GM12878 (cell line): Measurements from ENCODE around the gene OLFM1. TPM values are rescaled to one million over a fixed set of nuclear protein-coding genes. Genes with fewer than 3 reads are reported as not detected.

Experiments
- ATAC-seq: fragments of 200-7000 bp; cut with Tn5 transposase; 3 replicates; pipeline ENCODE4 v1.9.1; 2020; ENCODE audit warnings: mild to moderate bottlenecking, moderate library complexity
- BruUV-seq: library from RNA; stranded (reverse); fragments of 400-500 nt; replicated peaks from 2 replicates; lab custom pipeline; 2021; lab: Mats Ljungman, UMichigan
- CTCF ChIA-PET: fragments of 300-600 bp; sonication (Branson Sonifier 250); formaldehyde crosslinking; extraction: SDS; loops from one replicate; lab custom pipeline; 2021; ENCODE audit warnings: inconsistent platforms; lab: Yijun Ruan, JAX
- POLR2A ChIA-PET: fragments of 350-600 bp; formaldehyde crosslinking; extraction: SDS; loops from one replicate; lab custom pipeline; 2021; ENCODE audit warnings: inconsistent platforms; lab: Charles Lee
- RAD21 ChIA-PET: fragments of 300-600 bp; sonication (Branson Sonifier 250); formaldehyde crosslinking; loops from one replicate; lab custom pipeline; 2023; ENCODE audit warnings: antibody characterized with exemption; ENCODE audit not compliant: unreplicated experiment; lab: Charles Lee
- SMC1A ChIA-PET: fragments of 300-600 bp; sonication (Branson Sonifier 250); formaldehyde crosslinking; loops from one replicate; lab custom pipeline; 2023; ENCODE audit not compliant: unreplicated experiment, uncharacterized antibody; lab: Charles Lee
- DNase-seq: peaks from one replicate; pipeline ENCODE4 v3.0.0-alpha.2; 2011; ENCODE audit warnings: low read depth, low spot score
- FAIRE-seq: peaks from 3 replicates; lab custom pipeline; 2011; peaks lifted over from hg19 to GRCh38; lab: Jason Lieb, UNC
- H2AFZ ChIP-seq: 2 replicates; pipeline ENCODE4 v1.6.0; 2011; ENCODE audit warnings: low read depth, low read length, control low read depth; ENCODE audit not compliant: control insufficient read depth
- H3K27ac ChIP-seq: 2 replicates; pipeline ENCODE4 v1.5.1; 2011; ENCODE audit warnings: control low read depth; ENCODE audit not compliant: control insufficient read depth, insufficient read depth
- H3K27me3 ChIP-seq, 2 experiments: replicated peaks in 1 of 2; 2 replicates each; pipeline versions ENCODE4 v1.6.0 to v1.6.1; 2011; ENCODE audit warnings: low read length in 1 of 2; ENCODE audit not compliant: control insufficient read depth in 2 of 2, insufficient read depth in 2 of 2
- H3K36me3 ChIP-seq, 2 experiments: 2 replicates each; pipeline ENCODE4 v1.5.1; 2011; ENCODE audit warnings: low read length in 1 of 2; ENCODE audit not compliant: control insufficient read depth in 2 of 2, insufficient read depth in 2 of 2
- H3K4me1 ChIP-seq: 2 replicates; pipeline ENCODE4 v1.6.1; 2011; ENCODE audit warnings: mild to moderate bottlenecking, low read length, moderate library complexity, mixed read lengths; ENCODE audit not compliant: control insufficient read depth, insufficient read depth
- H3K4me2 ChIP-seq: 2 replicates; pipeline ENCODE4 v1.6.0; 2011; ENCODE audit warnings: control low read depth; ENCODE audit not compliant: control insufficient read depth, insufficient read depth
- H3K4me3 ChIP-seq: fragments of 200-600 bp; sonication (generic); 2 replicates; pipeline ENCODE4 v1.5.1; 2016
- H3K79me2 ChIP-seq: 2 replicates; pipeline ENCODE4 v1.6.0; 2011; ENCODE audit warnings: low read length; ENCODE audit not compliant: control insufficient read depth, insufficient read depth
- H3K9ac ChIP-seq: 2 replicates; pipeline ENCODE4 v1.8.0; 2011; ENCODE audit warnings: low read length, control low read depth, mixed read lengths; ENCODE audit not compliant: control insufficient read depth, insufficient read depth
- H3K9me3 ChIP-seq: replicated peaks from 3 replicates; pipeline ENCODE4 v1.5.1; 2011; ENCODE audit warnings: mild to moderate bottlenecking, low read length; ENCODE audit not compliant: control insufficient read depth, insufficient read depth
- H4K20me1 ChIP-seq: 2 replicates; pipeline ENCODE4 v1.6.0; 2011; ENCODE audit not compliant: control insufficient read depth, insufficient read depth
- BRCA1 ChIP-seq: IDR thresholded peaks from 2 replicates; pipeline ENCODE4 v1.6.1; 2011; ENCODE audit warnings: low read depth, low read length, improper control_type of control experiment
- DPF2 ChIP-seq: fragments of 450-650 bp; IDR thresholded peaks from 2 replicates; pipeline ENCODE4 v1.6.1; 2017; ENCODE audit warnings: mild to moderate bottlenecking
- ESRRA ChIP-seq: IDR thresholded peaks from 2 replicates; pipeline ENCODE4 v1.6.1; 2012; ENCODE audit warnings: mild to moderate bottlenecking, low read length, improper control_type of control experiment
- GABPA ChIP-seq: IDR thresholded peaks from 2 replicates; pipeline ENCODE4 v1.6.1; 2014; ENCODE audit warnings: antibody characterized with exemption, low read depth, mild to moderate bottlenecking, inconsistent platforms
- KDM1A ChIP-seq: fragments of 200-600 bp; sonication (generic); IDR thresholded peaks from 2 replicates; pipeline ENCODE4 v1.6.1; 2016; ENCODE audit warnings: borderline replicate concordance
- MLLT1 ChIP-seq: fragments of 450-650 bp; IDR thresholded peaks from 2 replicates; pipeline ENCODE4 v1.6.1; 2016; ENCODE audit warnings: mild to moderate bottlenecking
- MTA2 ChIP-seq: fragments of 450-650 bp; IDR thresholded peaks from 2 replicates; pipeline ENCODE4 v1.6.1; 2016; ENCODE audit warnings: low read depth, mild to moderate bottlenecking, moderate library complexity
- PRDM15 ChIP-seq: fragments of 450-650 bp; formaldehyde crosslinking; IDR thresholded peaks from 2 replicates; pipeline ENCODE4 v1.4.0; 2020; ENCODE audit warnings: mild to moderate bottlenecking, moderate library complexity
- SIX5 ChIP-seq: IDR thresholded peaks from 2 replicates; pipeline ENCODE4 v1.6.1; 2011; ENCODE audit warnings: mild to moderate bottlenecking, low read depth, low read length, moderate library complexity; ENCODE audit not compliant: severe bottlenecking
- STAT3 ChIP-seq: IDR thresholded peaks from 2 replicates; pipeline ENCODE4 v1.6.1; 2011; ENCODE audit warnings: low read depth, low read length, improper control_type of control experiment
- TAF1 ChIP-seq: IDR thresholded peaks from 2 replicates; pipeline ENCODE4 v1.6.1; 2011; ENCODE audit warnings: mild to moderate bottlenecking, low read depth, low read length, borderline replicate concordance
- ZNF217 ChIP-seq: fragments of 450-650 bp; IDR thresholded peaks from 2 replicates; pipeline ENCODE4 v1.6.1; 2017; ENCODE audit warnings: antibody characterized with exemption, mild to moderate bottlenecking
- ZNF622 ChIP-seq: fragments of 450-650 bp; IDR thresholded peaks from 2 replicates; pipeline ENCODE4 v1.6.1; 2017; ENCODE audit warnings: mild to moderate bottlenecking, inconsistent platforms
- ZSCAN29 ChIP-seq: fragments of 450-650 bp; IDR thresholded peaks from 2 replicates; pipeline ENCODE4 v1.6.1; 2017; ENCODE audit warnings: mild to moderate bottlenecking, moderate library complexity
- WGBS: methylation state at CpG from one replicate; pipeline ENCODE4 v1.1.6; 2016; ENCODE audit warnings: low lambda C conversion rate; ENCODE audit not compliant: insufficient replicate concordance, insufficient coverage; ENCODE audit errors: missing lambda C conversion rate; 5-methylcytosine and 5-hydroxymethylcytosine counted together
- in situ Hi-C: fragments of 300-500 bp; cut with MboI; formaldehyde crosslinking; loops from 9 replicates; pipeline ENCODE4 v1.14.3; 2018; ENCODE audit warnings: mixed read lengths
- intact Hi-C: fragments of 100-400 bp; cut with micrococcal nuclease; formaldehyde crosslinking; loops from one replicate; pipeline ENCODE4 v1.14.2; 2022; ENCODE audit not compliant: unreplicated experiment
- polyA plus RNA-seq, 11 experiments: library from polyadenylated mRNA; depleted of rRNA in 4 of 11; unstranded in 6 of 11; stranded (reverse) in 5 of 11; fragments of >200 nt; fragmentation: Nextera tagmentation in 4 of 11; fragmentation: Illumina TruSeq in 1 of 11; extraction: Ambion mirVana in 4 of 11; extraction: Trizol in 1 of 11; gene quantifications; 1 replicate in 1 of 11; 2 replicates in 10 of 11; pipeline versions ENCODE4 v1.2.1 to v1.2.3, GENCODE V29; 2011 to 2016; ENCODE audit warnings: inconsistent platforms in 2 of 11, missing spikeins in 2 of 11, low read depth in 1 of 11
- total RNA-seq, 4 experiments: library from RNA; depleted of rRNA in 3 of 4; stranded (reverse); fragments of >200 nt in 3 of 4; fragmentation: Illumina TruSeq in 1 of 4; extraction: Trizol in 1 of 4; gene quantifications; 2 replicates each; pipeline versions ENCODE4 v1.2.1 to v1.2.3, GENCODE V29; 2013 to 2021
- TF ChIP-seq, protein P1 (sequence below), 3 experiments: IDR thresholded peaks in 2 of 3; conservative IDR thresholded peaks in 1 of 3; 2 replicates each; pipeline ENCODE4 v1.5.1; 2011; ENCODE audit warnings: low read depth in 3 of 3, low read length in 3 of 3, mild to moderate bottlenecking in 3 of 3, control low read depth in 2 of 3, moderate library complexity in 2 of 3, inconsistent platforms in 1 of 3, mixed read lengths in 1 of 3; ENCODE audit not compliant: control insufficient read depth in 2 of 3, insufficient read depth in 1 of 3; ENCODE audit errors: extremely low read depth in 1 of 3
- TF ChIP-seq, protein P2 (sequence below): fragments of 450-650 bp; IDR thresholded peaks from 2 replicates; pipeline ENCODE4 v1.6.1; 2017; ENCODE audit warnings: mild to moderate bottlenecking

OLFM1 gene
- total and polyA plus RNA-seq, 10 of the 15 experiments (the other 5 are each of a cell fraction or from before 2014, with no cell fraction given) = not detected

GRCh38 chr9:135163023-135163780 is 75.7 kb downstream of the OLFM1 start:
- no peaks in the 10 kb centered on the region for H3K9me3 ChIP-seq
- FAIRE-seq = no peak
- no peak for TF ChIP-seq DPF2
- no peak for TF ChIP-seq ZSCAN29
- TF ChIP-seq ESRRA = no peak
- TF ChIP-seq BRCA1 = no peak
- no peak for TF ChIP-seq KDM1A
- TF ChIP-seq ZNF622 = no peak
- TF ChIP-seq ZNF217 = no peak
- TF ChIP-seq, protein P1, sequence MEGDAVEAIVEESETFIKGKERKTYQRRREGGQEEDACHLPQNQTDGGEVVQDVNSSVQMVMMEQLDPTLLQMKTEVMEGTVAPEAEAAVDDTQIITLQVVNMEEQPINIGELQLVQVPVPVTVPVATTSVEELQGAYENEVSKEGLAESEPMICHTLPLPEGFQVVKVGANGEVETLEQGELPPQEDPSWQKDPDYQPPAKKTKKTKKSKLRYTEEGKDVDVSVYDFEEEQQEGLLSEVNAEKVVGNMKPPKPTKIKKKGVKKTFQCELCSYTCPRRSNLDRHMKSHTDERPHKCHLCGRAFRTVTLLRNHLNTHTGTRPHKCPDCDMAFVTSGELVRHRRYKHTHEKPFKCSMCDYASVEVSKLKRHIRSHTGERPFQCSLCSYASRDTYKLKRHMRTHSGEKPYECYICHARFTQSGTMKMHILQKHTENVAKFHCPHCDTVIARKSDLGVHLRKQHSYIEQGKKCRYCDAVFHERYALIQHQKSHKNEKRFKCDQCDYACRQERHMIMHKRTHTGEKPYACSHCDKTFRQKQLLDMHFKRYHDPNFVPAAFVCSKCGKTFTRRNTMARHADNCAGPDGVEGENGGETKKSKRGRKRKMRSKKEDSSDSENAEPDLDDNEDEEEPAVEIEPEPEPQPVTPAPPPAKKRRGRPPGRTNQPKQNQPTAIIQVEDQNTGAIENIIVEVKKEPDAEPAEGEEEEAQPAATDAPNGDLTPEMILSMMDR (IDR thresholded peaks at IDR 0.05 in 2 of 3, conservative IDR thresholded peaks at IDR 0.05 in 1 of 3; ENCODE audit: control insufficient read depth in 2 of 3, extremely low read depth in 1 of 3, insufficient read depth in 1 of 3, low read depth in 3 of 3, low read length in 3 of 3) = no peak
- TF ChIP-seq GABPA = no peak
- no peak for TF ChIP-seq MLLT1
- TF ChIP-seq PRDM15 (CRISPR knock-in tag) = no peak
- TF ChIP-seq MTA2 = no peak
- no peak for TF ChIP-seq TAF1
- TF ChIP-seq STAT3 = no peak
- no peak for TF ChIP-seq SIX5
- TF ChIP-seq, protein P2, sequence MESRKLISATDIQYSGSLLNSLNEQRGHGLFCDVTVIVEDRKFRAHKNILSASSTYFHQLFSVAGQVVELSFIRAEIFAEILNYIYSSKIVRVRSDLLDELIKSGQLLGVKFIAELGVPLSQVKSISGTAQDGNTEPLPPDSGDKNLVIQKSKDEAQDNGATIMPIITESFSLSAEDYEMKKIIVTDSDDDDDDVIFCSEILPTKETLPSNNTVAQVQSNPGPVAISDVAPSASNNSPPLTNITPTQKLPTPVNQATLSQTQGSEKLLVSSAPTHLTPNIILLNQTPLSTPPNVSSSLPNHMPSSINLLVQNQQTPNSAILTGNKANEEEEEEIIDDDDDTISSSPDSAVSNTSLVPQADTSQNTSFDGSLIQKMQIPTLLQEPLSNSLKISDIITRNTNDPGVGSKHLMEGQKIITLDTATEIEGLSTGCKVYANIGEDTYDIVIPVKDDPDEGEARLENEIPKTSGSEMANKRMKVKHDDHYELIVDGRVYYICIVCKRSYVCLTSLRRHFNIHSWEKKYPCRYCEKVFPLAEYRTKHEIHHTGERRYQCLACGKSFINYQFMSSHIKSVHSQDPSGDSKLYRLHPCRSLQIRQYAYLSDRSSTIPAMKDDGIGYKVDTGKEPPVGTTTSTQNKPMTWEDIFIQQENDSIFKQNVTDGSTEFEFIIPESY = no peak

More at GRCh38 chr9:135163023-135163780, 75.7 kb downstream of the OLFM1 start:
- H4K20me1 ChIP-seq = no peaks in the 10 kb centered on the region; the same call in 1 of the 2 replicates
- in situ Hi-C loops = no loop called here
- no peak overlapping the region for H3K4me3 ChIP-seq
- H3K4me1 ChIP-seq = no peaks in the 10 kb centered on the region
- H3K36me3 ChIP-seq = no peaks in the 10 kb centered on the region
- ATAC-seq (no peak), DNase-seq (no peak)
- H3K9ac ChIP-seq = no peak overlapping the region
- H3K4me2 ChIP-seq = no peak overlapping the region
- ChIA-PET POLR2A (no interaction called here), SMC1A (no interaction called here), RAD21 (no interaction called here), CTCF (no interaction called here)
- no peaks in the 10 kb centered on the region for H3K79me2 ChIP-seq
- intact Hi-C loops = no loop called here
- peaks cover 0 to 2% of the 10 kb centered on the region in 2 experiments; a peak in 3 of 4 replicates for H3K27me3 ChIP-seq
- no TSS peak for BruUV-seq
- no peak overlapping the region for H2AFZ ChIP-seq
- H3K27ac ChIP-seq = no peak overlapping the region
- 24% methylated on average over 11 of the region's 11 CpGs for WGBS
